GM12878 (cell line): Measurements from ENCODE around the gene CLSTN2. TPM values are rescaled to one million over a fixed set of nuclear protein-coding genes. Genes with fewer than 3 reads are reported as not detected.

Experiments
- ATAC-seq: fragments of 200-7000 bp; cut with Tn5 transposase; 3 replicates; pipeline ENCODE4 v1.9.1; 2020; ENCODE audit warnings: mild to moderate bottlenecking, moderate library complexity
- BruUV-seq: library from RNA; stranded (reverse); fragments of 400-500 nt; replicated peaks from 2 replicates; lab custom pipeline; 2021; lab: Mats Ljungman, UMichigan
- CTCF ChIA-PET: fragments of 300-600 bp; sonication (Branson Sonifier 250); formaldehyde crosslinking; extraction: SDS; loops from one replicate; lab custom pipeline; 2021; ENCODE audit warnings: inconsistent platforms; lab: Yijun Ruan, JAX
- POLR2A ChIA-PET: fragments of 350-600 bp; formaldehyde crosslinking; extraction: SDS; loops from one replicate; lab custom pipeline; 2021; ENCODE audit warnings: inconsistent platforms; lab: Charles Lee
- RAD21 ChIA-PET: fragments of 300-600 bp; sonication (Branson Sonifier 250); formaldehyde crosslinking; loops from one replicate; lab custom pipeline; 2023; ENCODE audit warnings: antibody characterized with exemption; ENCODE audit not compliant: unreplicated experiment; lab: Charles Lee
- SMC1A ChIA-PET: fragments of 300-600 bp; sonication (Branson Sonifier 250); formaldehyde crosslinking; loops from one replicate; lab custom pipeline; 2023; ENCODE audit not compliant: unreplicated experiment, uncharacterized antibody; lab: Charles Lee
- DNase-seq: peaks from one replicate; pipeline ENCODE4 v3.0.0-alpha.2; 2011; ENCODE audit warnings: low read depth, low spot score
- FAIRE-seq: peaks from 3 replicates; lab custom pipeline; 2011; peaks lifted over from hg19 to GRCh38; lab: Jason Lieb, UNC
- H2AFZ ChIP-seq: 2 replicates; pipeline ENCODE4 v1.6.0; 2011; ENCODE audit warnings: low read depth, low read length, control low read depth; ENCODE audit not compliant: control insufficient read depth
- H3K27ac ChIP-seq: 2 replicates; pipeline ENCODE4 v1.5.1; 2011; ENCODE audit warnings: control low read depth; ENCODE audit not compliant: control insufficient read depth, insufficient read depth
- H3K27me3 ChIP-seq, 2 experiments: replicated peaks in 1 of 2; 2 replicates each; pipeline versions ENCODE4 v1.6.0 to v1.6.1; 2011; ENCODE audit warnings: low read length in 1 of 2; ENCODE audit not compliant: control insufficient read depth in 2 of 2, insufficient read depth in 2 of 2
- H3K36me3 ChIP-seq, 2 experiments: 2 replicates each; pipeline ENCODE4 v1.5.1; 2011; ENCODE audit warnings: low read length in 1 of 2; ENCODE audit not compliant: control insufficient read depth in 2 of 2, insufficient read depth in 2 of 2
- H3K4me1 ChIP-seq: 2 replicates; pipeline ENCODE4 v1.6.1; 2011; ENCODE audit warnings: mild to moderate bottlenecking, low read length, moderate library complexity, mixed read lengths; ENCODE audit not compliant: control insufficient read depth, insufficient read depth
- H3K4me2 ChIP-seq: 2 replicates; pipeline ENCODE4 v1.6.0; 2011; ENCODE audit warnings: control low read depth; ENCODE audit not compliant: control insufficient read depth, insufficient read depth
- H3K4me3 ChIP-seq: fragments of 200-600 bp; sonication (generic); 2 replicates; pipeline ENCODE4 v1.5.1; 2016
- H3K79me2 ChIP-seq: 2 replicates; pipeline ENCODE4 v1.6.0; 2011; ENCODE audit warnings: low read length; ENCODE audit not compliant: control insufficient read depth, insufficient read depth
- H3K9ac ChIP-seq: 2 replicates; pipeline ENCODE4 v1.8.0; 2011; ENCODE audit warnings: low read length, control low read depth, mixed read lengths; ENCODE audit not compliant: control insufficient read depth, insufficient read depth
- H3K9me3 ChIP-seq: replicated peaks from 3 replicates; pipeline ENCODE4 v1.5.1; 2011; ENCODE audit warnings: mild to moderate bottlenecking, low read length; ENCODE audit not compliant: control insufficient read depth, insufficient read depth
- H4K20me1 ChIP-seq: 2 replicates; pipeline ENCODE4 v1.6.0; 2011; ENCODE audit not compliant: control insufficient read depth, insufficient read depth
- BHLHE40 ChIP-seq, 2 experiments: fragments of 450-650 bp in 1 of 2; IDR thresholded peaks; 2 replicates each; pipeline ENCODE4 v1.6.1; 2011 to 2017; ENCODE audit warnings: low read depth in 2 of 2, borderline replicate concordance in 1 of 2, improper control_type of control experiment in 1 of 2, low read length in 1 of 2, mild to moderate bottlenecking in 1 of 2
- CHD1 ChIP-seq: IDR thresholded peaks from 2 replicates; pipeline ENCODE4 v1.6.1; 2012; ENCODE audit warnings: low read depth, low read length, improper control_type of control experiment
- EGR1 ChIP-seq, 2 experiments: IDR thresholded peaks; 1 replicate in 1 of 2; 2 replicates in 1 of 2; pipeline ENCODE4 v1.6.1; 2011 to 2012; ENCODE audit warnings: low read depth in 2 of 2, low read length in 2 of 2, borderline replicate concordance in 1 of 2, mild to moderate bottlenecking in 1 of 2, moderate library complexity in 1 of 2
- HDGF ChIP-seq: fragments of 450-650 bp; IDR thresholded peaks from 2 replicates; pipeline ENCODE4 v1.6.1; 2016; ENCODE audit warnings: antibody characterized with exemption
- IKZF2 ChIP-seq, 2 experiments: fragments of 450-650 bp; IDR thresholded peaks; 2 replicates each; pipeline ENCODE4 v1.6.1; 2017; ENCODE audit warnings: mild to moderate bottlenecking in 2 of 2, moderate library complexity in 2 of 2
- NKRF ChIP-seq: fragments of 450-650 bp; conservative IDR thresholded peaks from 2 replicates; pipeline ENCODE4 v1.6.1; 2017; ENCODE audit warnings: mild to moderate bottlenecking, moderate library complexity
- NR2C2 ChIP-seq: IDR thresholded peaks from 2 replicates; pipeline ENCODE4 v1.6.1; 2011; ENCODE audit warnings: borderline replicate concordance, low read depth; ENCODE audit not compliant: control insufficient read depth, insufficient read length
- NR2F1 ChIP-seq: fragments of 450-650 bp; conservative IDR thresholded peaks from 2 replicates; pipeline ENCODE4 v1.6.1; 2017; ENCODE audit warnings: mild to moderate bottlenecking
- POLR2A ChIP-seq: IDR thresholded peaks from 2 replicates; pipeline ENCODE4 v1.6.1; 2011; ENCODE audit warnings: low read depth, mild to moderate bottlenecking, low read length
- TCF7 ChIP-seq: IDR thresholded peaks from 2 replicates; pipeline ENCODE4 v1.6.1; 2014; ENCODE audit warnings: antibody characterized with exemption, borderline replicate concordance
- in situ Hi-C: fragments of 300-500 bp; cut with MboI; formaldehyde crosslinking; loops from 9 replicates; pipeline ENCODE4 v1.14.3; 2018; ENCODE audit warnings: mixed read lengths
- intact Hi-C: fragments of 100-400 bp; cut with micrococcal nuclease; formaldehyde crosslinking; loops from one replicate; pipeline ENCODE4 v1.14.2; 2022; ENCODE audit not compliant: unreplicated experiment
- polyA plus RNA-seq, 11 experiments: library from polyadenylated mRNA; depleted of rRNA in 4 of 11; unstranded in 6 of 11; stranded (reverse) in 5 of 11; fragments of >200 nt; fragmentation: Nextera tagmentation in 4 of 11; fragmentation: Illumina TruSeq in 1 of 11; extraction: Ambion mirVana in 4 of 11; extraction: Trizol in 1 of 11; gene quantifications; 1 replicate in 1 of 11; 2 replicates in 10 of 11; pipeline versions ENCODE4 v1.2.1 to v1.2.3, GENCODE V29; 2011 to 2016; ENCODE audit warnings: inconsistent platforms in 2 of 11, missing spikeins in 2 of 11, low read depth in 1 of 11
- total RNA-seq, 4 experiments: library from RNA; depleted of rRNA in 3 of 4; stranded (reverse); fragments of >200 nt in 3 of 4; fragmentation: Illumina TruSeq in 1 of 4; extraction: Trizol in 1 of 4; gene quantifications; 2 replicates each; pipeline versions ENCODE4 v1.2.1 to v1.2.3, GENCODE V29; 2013 to 2021

The CLSTN2 gene
- total and polyA plus RNA-seq, 10 of the 15 experiments (the other 5 are each of a cell fraction or from before 2014, with no cell fraction given), result under 0.01 to 0.10 (median under 0.01) TPM; not detected in 5

GRCh38 chr3:140157161-140157560 lies 222.2 kb downstream of the CLSTN2 start (continued):
- TF ChIP-seq NKRF (no peak), BHLHE40 (IDR thresholded peaks at IDR 0.05; ENCODE audit: borderline replicate concordance in 1 of 2, low read depth in 2 of 2, low read length in 1 of 2) (no peak), IKZF2 (IDR thresholded peaks at IDR 0.05) (no peak), CHD1 (no peak), EGR1 (IDR thresholded peaks at IDR 0.05; ENCODE audit: borderline replicate concordance in 1 of 2, low read depth in 2 of 2, low read length in 2 of 2) (no peak)

GRCh38 chr3:140159646-140160045 lies 224.7 kb downstream of the CLSTN2 start:
- Histone ChIP-seq H3K27me3 (no peaks in the 10 kb centered on the region), H3K4me2 (no peak overlapping the region), H2AFZ (no peak overlapping the region), H3K9ac (no peak overlapping the region), H3K79me2 (no peaks in the 10 kb centered on the region), H4K20me1 (no peaks in the 10 kb centered on the region), H3K4me3 (no peak overlapping the region), H3K36me3 (no peaks in the 10 kb centered on the region), H3K4me1 (no peaks in the 10 kb centered on the region), H3K9me3 (peaks cover 3% of the 10 kb centered on the region; the same call in 2 of the 3 replicates), H3K27ac (no peak overlapping the region)
- ChIA-PET CTCF (no interaction called here), RAD21 (no interaction called here), POLR2A (no interaction called here), SMC1A (interaction anchor here (1.4 kb wide), 1 partner anchor 30 kb away, joined by 5 read pairs; no protein-coding TSS in a partner anchor)
- no peak for TF ChIP-seq NR2C2
- TF ChIP-seq EGR1 (IDR thresholded peaks at IDR 0.05; ENCODE audit: borderline replicate concordance in 1 of 2, low read depth in 2 of 2, low read length in 2 of 2), result no peak
- TF ChIP-seq POLR2A, result no peak
- no peak for TF ChIP-seq NR2F1
- TF ChIP-seq HDGF, result no peak
- TF ChIP-seq TCF7, result no peak
- in situ Hi-C loops (no loop called here), intact Hi-C loops (loop anchor here (5.0 kb wide), 1 partner anchor 58 kb away; no protein-coding TSS in a partner anchor)
- FAIRE-seq, result no peak
- BruUV-seq, result no TSS peak
- no peak for DNase-seq
- ATAC-seq, result no peak
